T-helper 2 cell (primary cell): ENCODE results near the gene GALNT12.

Source experiments
- DNase-seq, 5 experiments: peaks; one replicate each; pipeline versions ENCODE4 v3.0.0 to v3.0.0-alpha.2; 2012 to 2022

Gene GALNT12

DNA sequence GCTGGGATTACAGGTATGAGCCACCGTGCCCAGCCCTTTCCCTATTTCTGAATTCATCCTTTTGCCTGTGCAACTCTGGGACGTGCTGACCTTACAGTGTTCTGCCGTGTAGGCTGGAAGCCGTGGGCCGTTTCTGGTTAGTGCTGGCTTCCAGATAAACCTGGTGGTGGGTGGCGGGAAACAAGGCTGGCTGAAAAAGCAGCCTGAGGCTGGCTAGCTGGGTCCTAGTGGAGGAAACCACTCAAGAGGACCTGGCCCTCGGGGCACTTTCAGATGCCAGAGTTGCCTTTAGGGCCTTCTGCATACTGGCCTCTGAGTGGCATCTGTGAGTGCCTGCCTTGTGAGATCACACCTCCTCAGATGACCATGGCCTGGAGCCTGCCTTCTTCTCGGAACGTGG is 26.9 kb downstream of the GALNT12 start:
- DNase-seq: no peak

GRCh38 chr9:98836206-98836605 is 28.7 kb downstream of the GALNT12 start:
- DNase-seq: no peak

DNA sequence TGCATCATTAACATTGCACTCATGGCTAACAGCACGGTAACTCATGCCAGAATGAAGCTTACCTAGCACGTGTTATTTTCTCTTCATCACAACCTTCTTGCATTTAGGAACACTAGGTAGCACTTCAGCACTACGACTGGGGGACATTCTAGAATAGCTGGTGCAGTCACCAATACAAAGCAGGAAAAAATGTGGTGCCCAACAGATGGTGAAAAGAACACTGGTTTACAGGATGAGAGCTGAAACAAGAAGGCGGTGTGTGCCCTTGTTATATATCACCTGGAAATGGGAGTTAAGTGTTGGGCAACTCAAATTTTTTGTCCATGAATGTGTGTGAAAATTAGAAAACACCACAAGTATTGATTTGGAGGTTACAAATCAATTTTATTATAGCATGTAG is 30.0 kb downstream of the GALNT12 start:
- no peak for DNase-seq

DNA sequence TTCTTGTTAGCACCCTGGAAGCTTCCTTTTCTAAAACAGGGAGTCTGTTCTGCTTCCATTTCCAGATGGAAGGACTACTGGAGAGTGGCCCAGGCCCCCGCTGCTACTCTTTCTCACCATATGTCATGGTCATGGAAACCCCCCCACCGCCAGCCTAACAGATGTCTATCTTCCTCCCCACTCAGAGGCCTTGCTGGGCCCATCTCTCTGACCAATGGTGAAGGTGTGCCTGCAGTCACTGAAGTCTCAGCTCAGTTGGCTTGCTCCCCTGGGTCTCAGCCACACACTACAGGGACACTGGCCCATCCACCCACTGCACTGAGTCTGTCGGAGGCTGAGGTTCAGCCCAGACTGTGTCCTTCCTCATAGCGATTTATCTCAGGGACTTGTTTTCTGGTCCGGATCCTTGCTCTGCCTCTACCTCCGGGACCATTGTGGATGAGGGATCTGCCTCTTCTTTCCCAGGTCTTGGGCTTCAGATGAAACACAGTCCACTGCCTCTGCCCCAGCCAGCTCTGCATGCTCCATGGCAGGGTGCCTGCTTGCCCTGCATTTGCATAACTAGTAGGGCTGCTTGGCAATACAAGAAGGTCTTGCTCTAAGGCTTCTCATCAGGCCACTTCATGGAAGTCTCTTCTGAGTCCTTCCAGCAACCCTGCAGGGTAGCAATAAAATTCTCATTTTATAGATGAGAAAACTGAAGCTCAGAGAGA is 30.8 kb downstream of the GALNT12 start:
- DNase-seq: no peak

DNA sequence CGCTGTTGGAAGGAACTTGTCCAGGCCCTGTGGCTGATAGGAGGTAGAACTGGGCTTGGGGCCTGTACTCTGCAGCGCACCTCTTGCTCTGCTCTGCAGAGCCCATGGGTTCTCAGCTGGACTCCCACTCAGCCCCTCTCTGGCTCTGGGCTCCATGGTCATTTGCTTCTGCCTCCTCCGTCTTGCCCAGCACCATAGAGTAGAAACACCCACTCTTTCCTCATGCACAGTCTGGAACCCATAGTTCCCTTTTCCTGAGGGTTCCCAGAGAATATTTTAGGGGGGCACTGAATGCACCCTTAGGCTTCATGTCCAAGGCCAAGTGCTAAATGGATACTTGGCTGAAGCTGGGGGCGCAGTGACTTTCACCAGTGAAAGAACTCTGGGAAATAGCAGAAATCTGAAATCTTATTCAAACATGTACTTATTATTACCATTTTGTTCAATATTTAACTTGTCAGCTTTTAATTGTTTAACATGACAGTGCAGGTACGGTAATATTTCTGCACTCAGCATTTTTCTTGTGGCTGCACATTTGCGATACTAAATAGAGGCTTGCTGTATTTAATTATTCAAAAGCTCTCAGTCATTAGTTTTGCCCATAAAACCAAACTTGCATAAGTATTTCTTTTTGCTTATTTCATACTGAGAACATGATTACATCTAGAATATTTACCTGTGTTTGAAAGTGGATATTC is 31.5 kb downstream of the GALNT12 start:
- no peak for DNase-seq

- DNase-seq: no peak
These were observed 32.3 kb downstream of the GALNT12 start for GRCh38 chr9:98839724-98840123.

DNA sequence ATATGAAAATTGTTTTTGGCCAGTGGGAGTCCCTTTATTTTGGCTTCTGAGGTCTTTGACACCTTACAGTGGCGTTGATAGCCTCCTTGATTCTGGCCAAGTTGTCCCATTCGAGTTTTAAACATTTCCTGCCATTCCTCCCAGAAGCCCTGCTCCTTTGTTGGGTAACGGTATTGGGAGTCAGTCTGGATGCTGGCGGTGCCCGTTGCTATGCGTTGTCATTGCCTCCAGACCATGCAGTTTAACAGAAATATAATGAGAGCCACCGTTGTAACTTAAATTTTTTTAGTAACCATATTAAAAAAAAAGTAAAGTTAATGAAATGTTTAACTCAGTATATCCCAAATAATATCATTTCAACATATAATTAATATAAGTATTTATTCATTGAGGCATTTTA is 35.0 kb downstream of the GALNT12 start:
- DNase-seq: no peak

GRCh38 chr9:98846081-98846480 is 38.6 kb downstream of the GALNT12 start:
- DNase-seq: no peak

- no peak for DNase-seq
These were observed 39.4 kb downstream of the GALNT12 start for GRCh38 chr9:98846879-98847278.

DNA sequence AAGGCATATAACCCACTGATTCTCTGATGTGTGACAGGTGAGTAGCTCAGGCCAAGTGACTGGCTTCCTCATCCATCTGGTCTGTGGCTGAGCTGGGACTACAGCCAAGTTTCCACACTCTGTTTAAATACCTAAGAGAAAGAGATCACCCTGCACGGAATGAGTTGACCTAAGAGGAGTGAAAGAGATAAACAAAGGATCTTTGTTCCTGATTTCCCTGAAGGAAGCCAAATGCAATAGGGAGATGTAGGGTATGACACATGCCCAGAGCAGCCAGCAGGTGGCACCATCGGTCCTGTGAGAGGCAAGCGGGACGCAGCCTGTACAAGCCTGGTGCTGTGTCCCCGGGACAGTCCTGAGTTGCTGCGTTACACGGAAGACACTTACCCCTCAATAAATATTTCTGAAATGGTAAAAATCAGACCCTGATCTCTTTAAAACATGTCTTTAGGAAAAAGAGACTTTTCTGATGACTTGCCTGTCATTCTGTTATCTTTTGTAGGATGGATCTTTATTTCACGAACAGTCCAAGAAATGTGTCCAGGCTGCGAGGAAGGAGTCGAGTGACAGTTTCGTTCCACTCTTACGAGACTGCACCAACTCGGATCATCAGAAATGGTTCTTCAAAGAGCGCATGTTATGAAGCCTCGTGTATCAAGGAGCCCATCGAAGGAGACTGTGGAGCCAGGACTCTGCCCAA is 41.1 kb downstream of the GALNT12 start:
- peak; percentile 30 to 73 (median 59) for DNase-seq

DNA sequence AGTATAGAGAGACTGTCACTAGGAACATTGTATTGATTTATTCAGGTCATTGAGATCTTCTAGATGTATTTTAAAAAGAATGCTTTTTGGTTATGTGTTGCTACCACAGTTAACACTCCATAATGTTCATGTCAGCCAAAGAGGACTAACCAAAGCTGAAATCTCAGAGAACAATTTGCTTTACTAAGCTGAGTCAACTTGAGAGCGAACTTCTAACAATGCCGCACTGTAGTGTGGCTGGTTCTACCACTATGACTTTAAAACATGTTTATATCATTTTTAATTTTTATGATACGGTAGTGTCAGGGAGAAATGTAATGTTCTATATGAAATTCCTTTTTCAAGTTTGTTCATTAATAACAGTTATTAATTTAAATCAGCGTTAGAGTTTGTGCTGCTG is 42.1 kb downstream of the GALNT12 start:
- DNase-seq: peak in 1 of 5 experiments; percentile 7

GRCh38 chr9:98850851-98851729 is 43.6 kb downstream of the GALNT12 start:
- no peak for DNase-seq

DNA sequence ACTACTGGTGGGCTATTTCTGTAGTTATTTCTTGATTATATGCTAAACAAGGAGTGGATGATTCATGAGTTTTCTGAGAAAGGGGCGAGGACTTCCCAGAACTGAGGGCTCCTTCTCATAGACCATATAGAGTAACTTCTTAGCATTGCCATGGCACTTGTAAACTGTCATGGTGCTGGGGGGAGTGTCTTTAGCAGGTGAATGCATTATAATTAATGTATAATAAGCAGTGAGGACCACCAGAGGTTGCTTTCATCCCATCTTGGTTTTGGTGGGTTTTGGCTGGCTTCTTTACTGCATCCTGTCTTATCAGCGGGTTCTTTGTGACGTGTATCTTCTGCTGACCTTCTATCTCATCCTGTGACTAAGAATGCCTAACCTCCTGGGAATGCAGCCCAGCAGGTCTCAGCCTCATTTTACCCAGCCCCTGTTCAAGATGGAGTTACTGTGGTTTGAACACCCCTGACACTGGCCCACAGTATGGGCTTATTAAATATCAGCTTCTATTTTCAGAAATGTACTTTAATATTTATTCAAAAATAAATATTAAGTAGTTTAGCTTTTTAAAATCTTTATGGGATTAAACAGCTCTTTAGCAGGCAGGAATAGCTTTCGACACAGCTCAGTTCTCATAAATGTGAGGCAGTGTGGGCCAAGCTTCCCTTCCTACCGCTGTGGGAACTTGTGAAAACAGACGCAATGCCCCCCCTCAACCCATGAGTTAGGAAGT is 44.4 kb downstream of the GALNT12 start:
- DNase-seq: no peak

DNA sequence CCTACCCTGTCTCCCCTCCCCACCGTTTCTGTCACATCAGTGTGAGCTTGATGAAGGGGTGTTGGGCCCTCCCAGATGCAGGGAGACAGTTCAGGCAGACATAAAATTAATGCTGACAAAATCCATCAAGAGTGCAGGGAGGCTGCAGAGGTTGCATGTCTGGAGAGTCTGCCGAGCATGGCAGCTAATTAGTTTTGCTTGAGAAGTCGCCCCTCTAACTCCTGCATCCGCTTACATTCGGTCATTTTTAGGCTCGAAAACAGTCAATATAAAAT is 44.9 kb downstream of the GALNT12 start:
- no peak for DNase-seq

- DNase-seq: no peak
These were observed 45.5 kb downstream of the GALNT12 start for GRCh38 chr9:98852961-98853360.

- no peak for DNase-seq
These were observed 46.8 kb downstream of the GALNT12 start for GRCh38 chr9:98854266-98854665.

- DNase-seq: no peak
These were observed 48.1 kb downstream of the GALNT12 start for GRCh38 chr9:98855592-98855991.

DNA sequence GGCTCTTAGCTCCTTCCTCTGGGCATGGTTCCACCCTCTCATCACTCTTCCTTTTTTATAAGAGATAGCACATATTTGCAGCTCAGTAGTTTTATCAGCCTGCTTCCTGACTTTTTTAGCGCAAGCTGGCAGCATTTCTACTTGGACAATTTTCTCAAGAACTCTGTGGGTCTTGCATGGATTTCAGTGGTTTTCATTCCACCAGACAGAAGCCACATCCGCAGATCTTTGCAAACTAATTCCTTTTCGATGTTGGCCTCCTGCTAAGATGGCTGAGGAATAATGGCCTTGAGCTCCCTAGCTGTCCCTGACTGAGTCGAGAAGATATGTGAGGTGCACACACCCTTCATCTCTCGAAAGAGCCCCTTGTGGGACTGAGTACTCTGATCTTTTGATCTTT is 49.5 kb downstream of the GALNT12 start:
- DNase-seq: no peak

GRCh38 chr9:98859941-98860340 is 52.5 kb downstream of the GALNT12 start:
- DNase-seq: no peak

DNA sequence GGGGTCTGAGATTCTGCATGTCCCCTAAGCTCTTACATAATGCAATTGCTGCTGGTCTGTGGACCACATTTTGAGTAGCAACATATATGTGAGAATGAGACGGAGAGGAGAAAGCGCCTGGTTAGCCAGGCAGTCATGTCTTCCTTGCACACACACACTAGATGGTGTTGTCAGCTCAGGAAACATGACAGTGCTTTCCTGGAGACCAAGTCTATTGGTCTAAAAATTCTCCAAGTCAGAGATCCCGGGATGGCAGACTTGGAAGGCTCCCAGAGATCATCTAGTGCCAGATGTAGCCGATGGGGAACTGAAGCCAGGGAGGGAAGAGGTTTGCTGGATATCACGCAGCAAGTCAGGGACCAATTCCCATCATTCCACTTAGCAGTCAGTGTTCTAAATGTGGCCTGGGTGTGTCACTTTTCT is 53.4 kb downstream of the GALNT12 start:
- no peak for DNase-seq

DNA sequence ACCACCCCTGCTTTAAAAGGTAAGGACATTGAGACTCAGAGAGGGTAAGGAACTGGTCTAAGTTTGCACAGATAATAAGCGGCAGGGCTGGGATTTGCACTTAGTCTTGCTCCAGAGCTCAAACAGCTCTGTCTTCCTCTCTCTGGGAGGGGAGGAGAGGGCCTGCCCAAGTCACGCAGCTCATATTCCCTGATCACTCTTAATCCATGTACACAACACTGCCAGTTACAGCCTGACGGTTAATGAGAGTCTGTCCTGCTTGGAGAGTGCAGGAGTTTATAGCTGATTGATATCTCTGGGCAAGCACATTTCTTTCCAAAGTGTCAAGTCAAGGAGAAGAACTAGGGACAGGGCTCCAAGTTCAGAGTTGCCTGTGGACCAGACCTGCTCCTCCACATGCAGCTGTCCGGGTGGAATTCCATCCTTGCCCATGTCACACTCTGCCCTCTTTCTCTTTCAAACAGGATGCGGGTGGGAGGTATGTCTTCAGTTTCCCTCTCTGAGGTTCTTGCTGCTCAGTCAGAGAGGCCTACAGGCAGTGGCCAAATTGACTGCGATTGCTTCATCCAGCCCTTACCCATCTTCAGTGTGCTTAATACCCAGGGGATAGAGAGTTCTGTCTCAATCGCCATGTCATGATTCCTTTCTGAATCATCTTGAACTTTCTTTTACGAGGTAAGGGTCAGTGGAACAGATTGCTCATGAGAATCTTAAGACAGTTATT is 54.5 kb downstream of the GALNT12 start:
- DNase-seq: no peak

GRCh38 chr9:98862936-98863335 is 55.5 kb downstream of the GALNT12 start:
- DNase-seq: no peak
